GM19099 (cell line): ENCODE results near the gene IQSEC1.
A peak's percentile ranks its signal among the peaks of the same experiment; 100 is the strongest.

ENCODE experiments used
- POLR2A ChIP-seq: IDR thresholded peaks from 3 replicates; pipeline ENCODE4 v1.6.1; 2011; ENCODE audit warnings: low read depth; ENCODE audit not compliant: insufficient read length; ENCODE audit errors: extremely low read depth

Gene IQSEC1

DNA sequence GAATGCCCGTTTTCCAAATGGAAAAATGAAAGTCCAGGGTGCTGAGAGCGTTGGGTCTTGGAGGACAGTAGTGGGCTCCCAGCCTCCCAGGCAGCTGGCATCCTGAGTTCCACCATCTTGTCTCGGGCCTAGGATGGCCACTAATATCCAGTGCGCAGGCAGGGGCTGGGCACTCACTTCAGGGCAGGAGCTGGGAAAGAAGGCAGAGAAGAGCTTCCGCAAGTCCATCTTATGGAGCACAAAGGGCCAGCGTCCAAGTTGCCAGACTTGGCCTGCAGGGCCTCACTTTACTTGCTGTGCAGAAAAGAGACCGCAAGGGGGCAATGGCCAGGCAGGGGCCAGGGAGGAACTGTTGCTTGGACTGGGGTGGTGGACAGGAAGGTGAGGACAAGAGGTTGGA is 46.1 kb downstream of the IQSEC1 start:
- no peak for TF ChIP-seq POLR2A

DNA sequence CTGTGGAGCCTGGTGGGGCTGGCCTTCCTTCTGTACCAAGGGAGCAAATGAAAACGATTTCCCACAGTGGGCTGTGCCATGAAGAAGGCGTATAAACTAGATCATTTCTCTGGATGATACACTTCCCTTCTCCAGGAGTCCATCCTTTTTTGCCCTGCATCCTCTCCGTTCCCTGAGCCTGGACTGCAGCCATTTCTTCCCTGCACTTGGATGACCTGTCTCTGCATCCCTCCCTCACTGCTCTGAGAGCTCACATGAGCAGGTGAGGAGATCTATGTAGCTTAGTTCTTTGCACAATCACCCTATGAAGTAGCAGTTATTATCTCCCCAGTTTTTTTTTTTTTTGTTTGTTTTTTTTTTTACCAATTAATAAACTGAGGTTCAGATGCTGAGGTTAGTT is 46.7 kb downstream of the IQSEC1 start:
- TF ChIP-seq POLR2A = no peak

DNA sequence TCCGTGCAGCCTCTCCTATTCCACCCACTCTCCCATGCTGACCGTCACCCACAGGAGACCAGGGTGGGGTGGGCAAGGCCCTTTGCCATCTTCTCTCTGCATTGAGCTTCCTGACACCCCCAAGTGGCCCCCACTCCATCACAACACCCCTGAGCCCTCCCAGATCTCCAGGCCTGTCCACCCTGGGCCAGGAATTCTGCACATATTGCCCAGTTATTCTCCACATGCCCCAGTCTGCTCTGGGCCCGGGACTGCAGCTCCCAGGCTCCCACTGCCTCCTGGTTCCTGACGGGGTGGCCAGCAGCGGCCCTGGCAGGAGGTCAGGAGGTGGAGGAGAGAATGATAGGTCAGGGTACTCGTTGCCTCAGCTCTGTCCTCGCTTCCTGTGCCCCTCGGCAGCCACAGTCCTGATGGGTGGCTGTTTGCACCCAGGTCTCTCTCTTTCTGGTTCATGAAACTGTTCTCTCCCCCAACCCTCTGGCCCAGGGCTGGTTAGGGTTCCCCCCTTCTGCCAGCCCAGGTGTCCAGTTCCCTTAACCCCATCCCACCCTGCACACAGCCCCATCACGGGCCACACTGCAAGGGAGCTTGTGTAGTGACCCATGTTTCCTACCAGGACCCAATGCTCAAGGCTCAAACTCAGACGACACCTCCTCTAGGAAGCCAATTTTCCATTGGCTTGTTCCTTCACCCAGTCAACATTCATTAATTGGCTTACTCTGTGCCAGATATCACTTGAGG is 47.3 kb downstream of the IQSEC1 start:
- TF ChIP-seq POLR2A = no peak

DNA sequence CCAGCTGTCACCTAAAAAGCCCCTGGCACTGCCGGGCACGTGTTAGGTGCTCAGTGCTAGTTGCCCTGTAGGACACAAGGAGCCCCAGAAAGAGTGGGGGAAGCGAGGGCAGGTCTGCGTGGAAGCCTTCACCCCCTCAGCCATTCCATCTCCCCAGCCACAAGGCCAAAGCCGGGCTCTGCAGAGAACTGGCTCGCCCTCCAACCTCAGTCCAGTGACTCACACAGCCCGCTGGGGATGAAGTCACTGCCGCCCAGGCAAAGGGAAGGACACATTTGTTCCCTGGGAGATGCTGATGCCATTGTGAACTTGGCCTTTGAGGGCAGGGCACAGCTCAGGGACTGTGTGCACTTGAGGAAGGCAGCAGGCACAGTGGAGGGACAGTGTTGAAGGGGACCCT is 48.1 kb downstream of the IQSEC1 start:
- no peak for TF ChIP-seq POLR2A

DNA sequence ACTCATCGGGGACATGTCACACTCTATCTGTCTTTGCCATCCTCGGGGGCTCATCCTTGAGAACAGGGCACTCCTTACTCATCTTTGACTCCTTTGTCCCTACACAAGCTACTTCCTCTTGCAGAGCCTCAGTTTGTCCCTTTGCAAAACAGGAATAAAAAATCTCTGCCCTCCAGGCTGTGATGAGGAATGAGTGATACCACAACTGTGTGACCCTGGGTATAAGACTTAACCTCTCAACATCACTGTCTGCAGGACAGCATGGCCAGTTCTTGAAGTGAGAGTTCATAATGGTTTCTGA is 48.5 kb downstream of the IQSEC1 start:
- TF ChIP-seq POLR2A = no peak

DNA sequence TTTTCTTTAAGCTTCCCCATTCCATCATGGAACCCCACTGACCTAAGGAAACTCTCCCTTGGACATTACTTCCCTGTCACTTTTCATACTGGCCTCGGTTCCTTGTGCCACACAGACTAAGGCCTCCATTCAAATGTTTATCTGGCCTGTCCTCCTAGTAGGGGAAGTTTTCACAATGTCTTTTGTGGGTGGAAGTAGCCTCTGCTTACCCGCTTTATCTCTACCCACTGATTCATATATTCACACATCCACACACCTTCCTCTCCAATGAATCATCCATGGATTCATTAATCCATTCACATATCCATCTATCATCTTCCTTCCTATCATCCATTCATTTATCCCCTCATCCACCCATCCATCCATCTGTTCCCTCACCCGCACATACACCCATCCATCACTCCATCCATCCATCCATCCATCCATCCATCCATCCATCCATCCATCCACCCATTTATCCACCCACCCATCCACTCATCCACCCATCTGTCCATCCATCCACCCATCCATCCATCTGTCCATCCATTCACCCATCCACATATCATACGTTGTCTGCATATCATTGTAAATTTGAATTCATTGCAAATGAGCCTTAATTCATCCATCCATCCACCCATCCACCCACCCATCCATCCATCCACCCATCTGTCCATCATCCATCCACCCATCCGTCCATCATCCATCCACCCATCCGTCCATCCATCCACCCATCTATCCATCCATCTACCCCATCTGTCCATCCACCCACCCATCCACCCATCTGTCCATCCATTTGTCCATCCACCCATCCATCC is 49.1 kb downstream of the IQSEC1 start:
- no peak for TF ChIP-seq POLR2A

DNA sequence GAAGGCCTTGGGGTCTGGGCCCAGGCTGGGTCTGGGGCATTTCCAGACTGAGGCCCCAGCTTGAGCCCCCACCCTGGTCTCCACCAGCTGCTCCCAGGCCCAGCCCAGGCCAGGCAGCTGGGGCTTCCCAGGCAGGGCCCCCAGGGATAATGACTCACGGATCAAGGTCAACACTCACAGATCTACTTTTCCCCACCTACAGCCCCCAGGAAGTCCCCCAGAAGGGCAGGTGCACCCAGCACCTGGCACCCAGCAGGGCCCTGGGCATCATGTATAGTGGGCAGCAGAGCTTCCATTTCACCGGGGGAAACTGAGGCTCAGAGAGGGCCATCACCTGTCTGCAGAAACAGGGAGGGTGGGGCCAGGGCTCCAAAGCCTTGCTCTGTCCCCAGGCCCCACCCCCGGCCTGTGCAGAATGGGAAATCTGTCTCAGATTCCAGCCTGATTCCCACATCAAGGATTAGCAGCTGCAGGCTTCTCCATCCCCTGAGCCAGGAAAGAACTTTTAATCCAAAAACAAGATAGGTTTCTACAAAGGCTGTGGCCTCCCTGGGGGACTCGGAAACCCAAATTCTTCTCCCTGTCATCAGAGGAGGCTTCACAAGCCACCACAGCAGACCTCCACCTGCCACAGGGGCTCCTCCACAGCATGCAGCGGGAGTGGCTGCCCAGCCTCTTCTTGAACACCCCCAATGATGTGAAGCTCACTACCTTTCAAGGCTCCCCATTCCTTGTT is 49.8 kb downstream of the IQSEC1 start:
- TF ChIP-seq POLR2A = no peak

DNA sequence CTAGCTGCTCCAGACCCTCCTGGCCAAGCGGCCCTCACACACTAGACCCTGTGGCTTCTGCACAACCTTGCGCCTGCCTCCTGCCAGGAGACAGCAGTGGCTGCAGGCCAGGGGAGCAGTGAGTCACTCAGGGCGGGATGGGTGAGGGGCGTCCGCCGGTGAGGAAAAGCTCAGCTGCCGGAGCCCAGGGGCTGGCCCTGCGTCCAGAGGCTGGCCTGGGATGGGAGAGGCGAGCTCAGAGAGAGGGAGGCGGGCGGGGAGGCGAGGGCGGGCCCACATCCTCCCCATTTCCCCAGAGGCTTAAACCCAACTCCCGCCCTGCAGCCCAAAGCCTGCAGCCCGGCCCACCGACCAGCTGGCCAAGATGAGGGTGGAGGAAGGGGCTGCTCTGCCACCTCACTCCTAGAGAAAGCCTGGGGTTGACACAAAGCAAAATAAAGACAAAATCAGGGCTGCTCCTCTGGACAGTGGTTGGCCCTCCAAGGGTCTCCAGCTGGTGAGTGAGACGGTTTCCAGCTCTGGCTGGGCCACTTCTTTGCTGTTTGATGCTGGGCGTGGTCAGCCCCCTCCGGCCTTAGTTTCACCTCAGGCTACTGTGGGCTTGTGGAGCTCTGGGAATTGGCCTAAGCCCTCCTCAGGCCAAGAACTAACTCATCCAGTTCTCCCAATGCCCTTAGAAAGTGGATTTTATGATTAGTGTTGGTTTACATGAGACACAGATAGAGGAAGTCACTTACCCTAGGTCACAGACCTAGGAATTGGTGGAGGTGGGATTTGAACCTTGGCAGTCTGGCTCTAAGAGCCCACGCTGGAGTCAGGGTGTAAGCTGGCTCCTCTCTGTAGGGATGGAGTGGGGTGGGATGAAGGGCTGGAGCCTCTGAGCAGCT is 50.6 kb downstream of the IQSEC1 start:
- peak; percentile 41 for TF ChIP-seq POLR2A

DNA sequence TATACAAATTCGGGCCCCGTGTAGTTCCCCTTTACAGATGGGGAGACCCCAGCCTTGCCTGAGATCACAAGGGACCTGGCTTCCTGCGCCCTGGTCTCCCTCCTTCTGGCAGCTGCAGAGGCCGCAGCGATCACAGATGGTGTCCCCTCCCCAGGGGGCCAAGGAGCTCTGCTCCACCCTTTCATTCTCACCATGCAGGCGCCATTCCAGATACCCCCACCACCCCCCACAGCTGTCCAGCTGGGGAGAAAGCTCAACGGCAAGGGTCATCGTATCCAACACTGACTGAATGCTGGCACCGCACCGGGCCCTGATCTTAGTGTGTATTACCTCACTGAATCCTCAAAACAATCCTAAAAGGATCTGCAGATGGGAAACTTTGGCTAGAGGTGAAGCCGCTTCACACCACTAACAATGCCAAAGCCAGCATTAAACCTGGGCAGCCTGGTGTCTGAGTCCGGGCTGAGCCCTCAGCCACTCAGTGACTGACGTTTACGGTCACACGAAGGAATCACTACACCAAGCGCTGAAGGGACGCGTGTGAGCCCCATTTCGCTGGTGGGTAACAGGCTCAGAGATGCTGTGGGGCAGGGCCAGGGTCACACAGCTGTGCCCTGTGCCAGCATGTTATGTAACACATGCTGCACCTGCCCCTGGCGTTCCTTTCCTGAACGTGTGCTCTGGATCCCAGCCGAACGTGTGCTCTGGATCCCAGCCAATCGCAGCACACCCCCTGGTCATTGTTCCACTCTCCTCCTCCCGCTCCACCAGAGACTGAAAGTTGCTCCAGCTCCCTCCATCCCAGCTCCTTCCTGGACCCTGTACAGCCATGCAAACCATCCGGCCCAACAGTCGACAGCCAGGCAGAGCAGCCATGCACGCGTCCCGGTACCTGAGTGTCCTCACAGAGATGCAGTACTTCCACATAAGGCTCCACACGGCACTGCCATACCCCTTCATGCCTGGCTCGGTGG is 51.8 kb downstream of the IQSEC1 start:
- peak; percentile 56 for TF ChIP-seq POLR2A

DNA sequence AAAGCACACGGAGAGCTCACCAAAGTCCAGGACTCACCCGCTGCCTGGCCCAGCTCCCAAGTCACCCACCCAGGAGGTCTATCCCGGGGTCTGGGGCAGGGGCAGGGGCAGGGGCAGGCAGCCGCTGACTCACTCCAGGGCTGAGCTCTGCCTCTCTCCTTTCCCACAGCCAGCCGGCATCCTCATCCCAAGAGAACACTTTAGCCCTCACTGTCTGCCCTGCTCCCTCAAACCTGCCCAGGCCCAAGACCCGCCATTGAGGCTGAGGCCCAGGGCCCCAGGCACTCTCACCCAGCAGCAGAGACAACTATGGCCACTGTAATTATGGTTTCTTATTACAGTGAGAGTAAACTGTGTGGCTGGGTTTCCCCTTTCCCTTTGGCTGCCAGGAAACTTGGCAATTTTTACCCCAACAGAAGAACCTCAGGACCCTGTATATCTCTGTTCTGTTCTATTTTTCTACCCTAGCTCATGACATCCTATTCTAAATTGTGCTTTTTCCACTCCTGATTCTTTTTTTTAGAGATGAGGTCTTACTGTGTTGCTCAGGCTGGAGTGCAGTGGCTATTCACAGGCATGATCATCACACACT is 53.0 kb downstream of the IQSEC1 start:
- TF ChIP-seq POLR2A = peak; percentile 21

DNA sequence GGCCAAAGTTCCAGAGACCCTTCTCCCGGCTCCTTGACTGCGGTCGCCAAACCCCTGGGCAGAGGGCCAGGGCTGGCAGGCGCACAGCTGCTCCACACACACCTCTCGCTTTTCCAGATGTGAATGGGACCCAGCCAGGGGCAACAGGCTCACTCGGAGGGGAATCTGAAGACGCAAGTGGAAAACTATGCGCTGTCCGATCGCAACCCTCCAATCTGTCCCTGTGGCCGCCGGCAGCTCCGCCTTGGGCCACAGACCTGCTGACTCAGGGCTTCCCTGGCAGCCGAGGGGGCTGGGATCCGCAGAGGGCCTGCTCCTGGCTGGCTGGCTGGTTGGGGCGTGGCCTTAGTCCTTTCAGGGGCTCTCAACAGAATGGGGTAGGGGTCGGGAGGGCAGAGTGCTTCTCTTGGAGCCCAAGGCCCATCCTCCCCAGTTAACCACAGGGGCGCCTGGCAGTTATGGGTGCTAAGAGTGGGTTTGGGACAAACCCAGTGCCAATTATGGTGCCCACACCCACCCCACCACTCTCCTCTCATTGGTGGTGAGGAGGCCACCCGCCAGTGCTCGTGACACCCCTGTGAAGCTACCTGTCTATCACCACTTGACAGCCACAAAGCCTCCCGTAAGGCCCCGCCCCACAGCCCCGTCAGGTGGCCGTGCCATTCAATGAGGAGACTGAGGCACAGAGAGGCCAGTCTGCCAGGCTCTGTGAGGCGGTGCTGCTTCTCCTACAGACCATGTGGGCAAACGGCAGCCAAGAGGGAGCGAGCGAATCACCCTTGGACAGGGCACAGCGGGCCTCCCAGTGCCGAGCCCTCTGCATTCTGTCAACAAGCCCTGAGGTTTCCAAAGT is 53.8 kb downstream of the IQSEC1 start:
- no peak for TF ChIP-seq POLR2A

DNA sequence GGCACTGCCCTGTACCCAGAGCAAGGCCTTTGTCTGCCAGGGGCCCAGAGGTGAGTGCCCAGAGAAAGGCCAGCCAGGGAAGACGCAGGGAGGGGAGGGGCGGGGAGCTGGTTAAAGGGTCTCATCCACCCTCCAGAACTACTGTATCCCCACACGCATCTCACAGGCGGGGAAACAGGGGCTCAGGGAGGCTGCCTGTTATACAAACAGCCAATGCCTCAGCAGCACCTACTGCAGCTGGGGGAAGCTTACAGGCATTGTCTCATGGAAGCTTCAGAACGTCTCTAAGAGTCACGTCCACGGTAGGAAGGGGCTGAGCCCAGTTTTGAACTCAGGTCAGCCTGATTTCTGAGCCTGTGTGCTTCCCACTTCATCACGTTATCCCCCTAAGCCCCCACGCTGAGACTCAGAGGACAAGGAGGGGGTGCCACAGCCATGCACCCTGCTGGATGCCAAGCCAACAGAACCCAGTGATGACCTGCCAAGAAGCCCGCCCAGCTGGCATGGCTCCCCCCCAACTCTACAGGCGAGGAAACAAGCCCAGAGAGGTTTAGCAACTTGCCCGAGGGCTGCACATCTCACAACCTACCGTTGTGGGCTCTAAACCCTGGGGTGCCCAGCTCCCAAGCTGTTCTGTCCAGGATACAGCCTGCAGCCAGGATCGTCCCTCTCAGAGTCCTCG is 54.5 kb downstream of the IQSEC1 start:
- no peak for TF ChIP-seq POLR2A
